Measurements from ENCODE around the gene KIAA1671. TPM values are rescaled to one million over a fixed set of nuclear protein-coding genes. Genes with fewer than 3 reads are reported as not detected.

Gene KIAA1671
- total and polyA plus RNA-seq, 2 of the 13 experiments (the other 11 are each of a cell fraction or from before 2014, with no cell fraction given) = 13.5 to 13.6 TPM

- in situ Hi-C loops (cut with HindIII; ENCODE audit: extremely low pct_ligation_motif_present, low pct_unique_long_range_greater_than_20kb) = loop anchor here (5.0 kb wide), 1 partner anchor 88 kb away; no protein-coding TSS in a partner anchor
- Histone ChIP-seq H3K9ac (ENCODE audit: insufficient read depth, low read depth, low read length) (peak overlapping the region; percentile 33), H3K27me3 (ENCODE audit: control insufficient read depth in 1 of 2, insufficient read depth in 2 of 2, low read length in 2 of 2) (no peaks in the 10 kb centered on the region), H3K27ac (ENCODE audit: extremely low read length, insufficient read depth, low read length) (peak overlapping the region; percentile 54), H3K4me2 (ENCODE audit: low read depth, low read length) (peak overlapping the region; percentile 28; the same call in 1 of the 2 replicates), H3K4me3 (replicated peaks in 1 of 3; ENCODE audit: insufficient read depth in 1 of 3, low read depth in 2 of 3, low read length in 3 of 3) (no peak overlapping the region), H2AFZ (ENCODE audit: low read length) (no peak overlapping the region), H3K79me2 (ENCODE audit: insufficient read depth, low read length) (no peaks in the 10 kb centered on the region), H3K9me3 (ENCODE audit: low read length) (no peaks in the 10 kb centered on the region), H3K4me1 (ENCODE audit: insufficient read depth, low read length) (peaks cover 54% of the 10 kb centered on the region), H3K36me3 (replicated peaks in 1 of 2; ENCODE audit: control insufficient read depth in 1 of 2, insufficient read depth in 2 of 2, low read length in 2 of 2) (no peaks in the 10 kb centered on the region), H4K20me1 (ENCODE audit: insufficient read depth, low read length) (no peaks in the 10 kb centered on the region)
- ATAC-seq (peak; percentile 66), FAIRE-seq (peak; percentile 73), DNase-seq (ENCODE audit: low spot score) (peak; percentile 88)
- BruUV-seq (replicated peaks) = no TSS peak
- 2% methylated on average over 6 of the region's 6 CpGs for WGBS (ENCODE audit: low lambda C conversion rate)
- intact Hi-C loops (cut with micrococcal nuclease; ENCODE audit: unreplicated experiment) = loop anchor here (1.0 to 5.0 kb wide), 3 partner anchors 26 to 85 kb away; no protein-coding TSS in a partner anchor
- POLR2A ChIA-PET = interaction anchor here (1.2 kb wide), 1 partner anchor 28 kb away, joined by 7 read pairs; no protein-coding TSS in a partner anchor
- CTCF ChIA-PET (ENCODE audit: low intra/inter-chr PET ratio, low total read pairs) = no interaction called here
- no peak for TF ChIP-seq BRF2 (CRISPR knock-in tag; IDR thresholded peaks at IDR 0.05)
- TF ChIP-seq TFDP2 (CRISPR knock-in tag; IDR thresholded peaks at IDR 0.05) = no peak
- peak; percentile 56; the same call in 1 of the 2 replicates for TF ChIP-seq NR2F6 (IDR thresholded peaks at IDR 0.05)
- peak; percentile 44 for TF ChIP-seq NR2F6 (CRISPR knock-in tag; IDR thresholded peaks at IDR 0.05)
- TF ChIP-seq EZH2 (conservative IDR thresholded peaks at IDR 0.05; ENCODE audit: low read depth, low read length) = no peak
- TF ChIP-seq ZFP91 (CRISPR knock-in tag; IDR thresholded peaks at IDR 0.05; ENCODE audit: borderline replicate concordance) = peak; percentile 47; the same call in 1 of the 2 replicates
- TF ChIP-seq ZBTB40 (IDR thresholded peaks at IDR 0.05) = no peak
- no peak for TF ChIP-seq ZBTB40 (CRISPR knock-in tag; IDR thresholded peaks at IDR 0.05)
- no peak for TF ChIP-seq CEBPB (IDR thresholded peaks at IDR 0.05; ENCODE audit: borderline replicate concordance, low read depth, low read length)
- TF ChIP-seq AGO1 (IDR thresholded peaks at IDR 0.05; ENCODE audit: low read depth, low read length, poor library complexity, severe bottlenecking) = no peak
- no peak for TF ChIP-seq ZNF225 (CRISPR knock-in tag; IDR thresholded peaks at IDR 0.05)
- no peak for TF ChIP-seq ZNF839 (CRISPR knock-in tag; IDR thresholded peaks at IDR 0.05; ENCODE audit: borderline replicate concordance)
Observed at GRCh38 chr22:25083807-25084200, 131.3 kb downstream of the KIAA1671 start.
